GM12878 (cell line): ENCODE data around the gene ZNF469. TPM values are rescaled to one million over a fixed set of nuclear protein-coding genes. Genes with fewer than 3 reads are reported as not detected.

Source experiments
- ATAC-seq: fragments of 200-7000 bp; cut with Tn5 transposase; 3 replicates; pipeline ENCODE4 v1.9.1; 2020; ENCODE audit warnings: mild to moderate bottlenecking, moderate library complexity
- BruUV-seq: library from RNA; stranded (reverse); fragments of 400-500 nt; replicated peaks from 2 replicates; lab custom pipeline; 2021; lab: Mats Ljungman, UMichigan
- CTCF ChIA-PET: fragments of 300-600 bp; sonication (Branson Sonifier 250); formaldehyde crosslinking; extraction: SDS; loops from one replicate; lab custom pipeline; 2021; ENCODE audit warnings: inconsistent platforms; lab: Yijun Ruan, JAX
- POLR2A ChIA-PET: fragments of 350-600 bp; formaldehyde crosslinking; extraction: SDS; loops from one replicate; lab custom pipeline; 2021; ENCODE audit warnings: inconsistent platforms; lab: Charles Lee
- RAD21 ChIA-PET: fragments of 300-600 bp; sonication (Branson Sonifier 250); formaldehyde crosslinking; loops from one replicate; lab custom pipeline; 2023; ENCODE audit warnings: antibody characterized with exemption; ENCODE audit not compliant: unreplicated experiment; lab: Charles Lee
- SMC1A ChIA-PET: fragments of 300-600 bp; sonication (Branson Sonifier 250); formaldehyde crosslinking; loops from one replicate; lab custom pipeline; 2023; ENCODE audit not compliant: unreplicated experiment, uncharacterized antibody; lab: Charles Lee
- DNase-seq: peaks from one replicate; pipeline ENCODE4 v3.0.0-alpha.2; 2011; ENCODE audit warnings: low read depth, low spot score
- FAIRE-seq: peaks from 3 replicates; lab custom pipeline; 2011; peaks lifted over from hg19 to GRCh38; lab: Jason Lieb, UNC
- H2AFZ ChIP-seq: 2 replicates; pipeline ENCODE4 v1.6.0; 2011; ENCODE audit warnings: low read depth, low read length, control low read depth; ENCODE audit not compliant: control insufficient read depth
- H3K27ac ChIP-seq: 2 replicates; pipeline ENCODE4 v1.5.1; 2011; ENCODE audit warnings: control low read depth; ENCODE audit not compliant: control insufficient read depth, insufficient read depth
- H3K27me3 ChIP-seq, 2 experiments: replicated peaks in 1 of 2; 2 replicates each; pipeline versions ENCODE4 v1.6.0 to v1.6.1; 2011; ENCODE audit warnings: low read length in 1 of 2; ENCODE audit not compliant: control insufficient read depth in 2 of 2, insufficient read depth in 2 of 2
- H3K36me3 ChIP-seq, 2 experiments: 2 replicates each; pipeline ENCODE4 v1.5.1; 2011; ENCODE audit warnings: low read length in 1 of 2; ENCODE audit not compliant: control insufficient read depth in 2 of 2, insufficient read depth in 2 of 2
- H3K4me1 ChIP-seq: 2 replicates; pipeline ENCODE4 v1.6.1; 2011; ENCODE audit warnings: mild to moderate bottlenecking, low read length, moderate library complexity, mixed read lengths; ENCODE audit not compliant: control insufficient read depth, insufficient read depth
- H3K4me2 ChIP-seq: 2 replicates; pipeline ENCODE4 v1.6.0; 2011; ENCODE audit warnings: control low read depth; ENCODE audit not compliant: control insufficient read depth, insufficient read depth
- H3K4me3 ChIP-seq: fragments of 200-600 bp; sonication (generic); 2 replicates; pipeline ENCODE4 v1.5.1; 2016
- H3K79me2 ChIP-seq: 2 replicates; pipeline ENCODE4 v1.6.0; 2011; ENCODE audit warnings: low read length; ENCODE audit not compliant: control insufficient read depth, insufficient read depth
- H3K9ac ChIP-seq: 2 replicates; pipeline ENCODE4 v1.8.0; 2011; ENCODE audit warnings: low read length, control low read depth, mixed read lengths; ENCODE audit not compliant: control insufficient read depth, insufficient read depth
- H3K9me3 ChIP-seq: replicated peaks from 3 replicates; pipeline ENCODE4 v1.5.1; 2011; ENCODE audit warnings: mild to moderate bottlenecking, low read length; ENCODE audit not compliant: control insufficient read depth, insufficient read depth
- H4K20me1 ChIP-seq: 2 replicates; pipeline ENCODE4 v1.6.0; 2011; ENCODE audit not compliant: control insufficient read depth, insufficient read depth
- REST ChIP-seq: IDR thresholded peaks from 2 replicates; pipeline ENCODE4 v1.6.1; 2012; ENCODE audit warnings: mild to moderate bottlenecking, low read depth, low read length
- ZNF592 ChIP-seq: fragments of 450-650 bp; IDR thresholded peaks from 2 replicates; pipeline ENCODE4 v1.6.1; 2017; ENCODE audit warnings: mild to moderate bottlenecking, moderate library complexity
- WGBS: methylation state at CpG from one replicate; pipeline ENCODE4 v1.1.6; 2016; ENCODE audit warnings: low lambda C conversion rate; ENCODE audit not compliant: insufficient replicate concordance, insufficient coverage; ENCODE audit errors: missing lambda C conversion rate; 5-methylcytosine and 5-hydroxymethylcytosine counted together
- in situ Hi-C: fragments of 300-500 bp; cut with MboI; formaldehyde crosslinking; loops from 9 replicates; pipeline ENCODE4 v1.14.3; 2018; ENCODE audit warnings: mixed read lengths
- intact Hi-C: fragments of 100-400 bp; cut with micrococcal nuclease; formaldehyde crosslinking; loops from one replicate; pipeline ENCODE4 v1.14.2; 2022; ENCODE audit not compliant: unreplicated experiment
- polyA plus RNA-seq, 11 experiments: library from polyadenylated mRNA; depleted of rRNA in 4 of 11; unstranded in 6 of 11; stranded (reverse) in 5 of 11; fragments of >200 nt; fragmentation: Nextera tagmentation in 4 of 11; fragmentation: Illumina TruSeq in 1 of 11; extraction: Ambion mirVana in 4 of 11; extraction: Trizol in 1 of 11; gene quantifications; 1 replicate in 1 of 11; 2 replicates in 10 of 11; pipeline versions ENCODE4 v1.2.1 to v1.2.3, GENCODE V29; 2011 to 2016; ENCODE audit warnings: inconsistent platforms in 2 of 11, missing spikeins in 2 of 11, low read depth in 1 of 11
- total RNA-seq, 4 experiments: library from RNA; depleted of rRNA in 3 of 4; stranded (reverse); fragments of >200 nt in 3 of 4; fragmentation: Illumina TruSeq in 1 of 4; extraction: Trizol in 1 of 4; gene quantifications; 2 replicates each; pipeline versions ENCODE4 v1.2.1 to v1.2.3, GENCODE V29; 2013 to 2021

ZNF469 gene
- total and polyA plus RNA-seq, 10 of the 15 experiments (the other 5 are each of a cell fraction or from before 2014, with no cell fraction given) = 0.01 to 0.21 (median 0.04) TPM; not detected in 3

- RAD21 ChIA-PET = no interaction called here
- H3K27ac ChIP-seq = no peak overlapping the region
Measured at GRCh38 chr16:88341551-88342290, 41.0 kb upstream of the ZNF469 start.

More at GRCh38 chr16:88341551-88342290, 41.0 kb upstream of the ZNF469 start:
- Histone ChIP-seq H3K27me3 (no peaks in the 10 kb centered on the region), H3K4me3 (no peak overlapping the region), H3K36me3 (no peaks in the 10 kb centered on the region), H3K9me3 (no peaks in the 10 kb centered on the region; the same call in 2 of the 3 replicates), H3K9ac (no peak overlapping the region), H3K4me1 (no peaks in the 10 kb centered on the region), H3K79me2 (no peaks in the 10 kb centered on the region), H4K20me1 (no peaks in the 10 kb centered on the region), H3K4me2 (no peak overlapping the region), H2AFZ (no peak overlapping the region)
- FAIRE-seq (no peak), ATAC-seq (no peak), DNase-seq (no peak)
- intact Hi-C loops = no loop called here
- ChIA-PET POLR2A (no interaction called here), SMC1A (no interaction called here), CTCF (no interaction called here)
- BruUV-seq = no TSS peak
- 38% methylated on average over 18 of the region's 24 CpGs for WGBS
- in situ Hi-C loops = no loop called here
- TF ChIP-seq REST = no peak
- TF ChIP-seq ZNF592 = no peak
